HG02678 (cell line): ENCODE measurements around the gene SCYGR1.
"Not testable (repeated sequence)": the region's sequence is repeated elsewhere in the genome, so short reads cannot be mapped to it uniquely, and the experiment has no call there.

Experiments
- ATAC-seq: cut with Tn5 transposase; IDR thresholded peaks from one replicate; pipeline ENCODE4 v1.9.1; 2021; ENCODE audit warnings: mild to moderate bottlenecking, moderate library complexity; ENCODE audit not compliant: unreplicated experiment

Gene SCYGR1, protein sequence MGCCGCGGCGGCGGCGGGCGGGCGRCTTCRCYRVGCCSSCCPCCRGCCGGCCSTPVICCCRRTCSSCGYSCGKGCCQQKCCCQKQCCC

DNA sequence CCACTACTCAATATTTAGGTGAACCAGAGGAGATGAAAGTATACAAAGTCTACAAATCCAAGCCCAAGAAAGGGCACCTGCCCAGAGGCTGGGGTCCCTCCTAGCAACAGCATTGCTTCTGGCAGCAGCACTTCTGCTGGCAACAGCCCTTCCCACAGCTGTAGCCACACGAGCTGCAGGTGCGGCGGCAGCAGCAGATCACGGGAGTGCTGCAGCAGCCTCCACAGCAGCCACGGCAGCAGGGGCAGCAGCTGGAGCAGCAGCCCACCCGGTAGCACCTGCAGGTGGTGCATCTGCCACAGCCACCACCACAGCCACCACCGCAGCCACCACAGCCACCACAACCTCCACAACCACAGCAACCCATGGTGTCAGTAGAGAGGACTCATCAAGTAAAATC lies at the start of gene SCYGR1:
Gene SCYGR1 (minus strand): TSS at position 367 of the 400 bp plus-strand sequence. CDS start 0 bp downstream, at position 367.
- not testable (repeated sequence) for ATAC-seq

DNA sequence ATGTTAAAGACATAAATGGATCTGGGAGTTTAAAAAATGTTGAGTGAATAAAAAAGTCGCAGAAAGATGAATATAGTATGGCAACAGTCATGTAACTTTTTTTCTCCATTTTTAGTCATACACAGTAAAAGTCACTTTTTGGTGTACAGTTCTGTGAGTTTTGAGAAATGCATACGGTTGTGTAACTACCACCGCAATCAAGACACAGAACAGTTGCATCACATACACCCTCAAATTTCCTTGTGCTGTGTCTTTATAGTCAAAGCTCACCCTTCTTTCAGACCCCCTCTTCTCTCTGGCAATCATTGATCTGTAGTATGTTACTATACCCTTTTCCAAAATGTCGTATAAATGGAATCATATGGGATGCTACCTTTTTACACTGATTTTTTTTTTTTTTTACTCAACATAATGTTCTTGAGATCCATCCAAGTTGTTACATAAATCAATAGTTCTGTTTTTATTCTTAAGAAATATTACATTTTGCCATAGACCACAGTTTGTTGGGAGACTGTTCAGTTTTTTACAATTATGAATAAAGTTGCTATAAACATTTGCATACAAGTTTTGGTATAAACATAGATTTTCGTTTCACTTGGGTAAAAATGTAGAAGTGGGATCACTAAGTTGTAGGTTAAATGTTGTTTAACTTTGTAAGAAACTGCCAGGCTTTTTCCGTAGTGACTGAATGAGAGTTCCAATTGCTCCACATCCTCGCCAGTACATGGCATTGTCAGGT lies 48.9 kb upstream of the SCYGR1 start:
- ATAC-seq: no peak

DNA sequence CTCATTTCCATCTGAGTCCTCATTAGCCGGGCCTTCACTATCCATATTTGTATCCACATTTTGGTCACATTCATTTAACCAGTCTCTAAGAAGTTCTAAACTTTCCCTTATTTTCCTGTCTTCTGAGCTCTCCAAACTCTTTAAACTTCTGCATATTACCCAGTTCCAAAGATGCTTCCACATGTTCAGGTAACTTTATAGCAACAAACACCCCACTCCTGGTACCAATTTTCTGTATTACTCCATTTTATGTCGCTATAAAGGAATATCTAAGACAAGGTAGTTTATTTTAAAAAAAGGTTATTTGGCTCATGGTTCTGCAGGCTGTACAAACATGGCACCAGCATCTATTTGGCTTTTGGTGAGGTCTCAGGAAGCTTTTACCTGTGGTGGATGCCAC lies 45.4 kb upstream of the SCYGR1 start:
- ATAC-seq: no peak

DNA sequence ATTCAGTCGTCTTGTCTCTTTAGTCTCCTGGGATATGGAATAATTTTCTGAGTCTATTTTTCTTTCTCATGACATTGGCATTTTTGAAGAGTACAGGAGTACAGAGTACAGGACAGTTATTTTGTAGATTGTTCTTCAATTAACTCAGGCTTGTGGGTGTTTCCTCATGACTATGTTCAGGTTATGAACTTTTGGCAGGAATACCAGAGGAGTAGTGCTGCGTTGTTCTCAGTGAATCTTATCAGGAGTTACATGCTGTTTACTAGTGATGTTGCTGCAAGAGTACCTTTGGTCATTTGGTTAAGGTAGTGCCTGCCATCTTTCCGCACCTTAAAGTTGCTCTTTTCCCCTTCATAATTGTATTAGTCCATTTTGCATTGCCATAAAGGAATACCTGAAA lies 42.9 kb upstream of the SCYGR1 start:
- ATAC-seq: no peak

DNA sequence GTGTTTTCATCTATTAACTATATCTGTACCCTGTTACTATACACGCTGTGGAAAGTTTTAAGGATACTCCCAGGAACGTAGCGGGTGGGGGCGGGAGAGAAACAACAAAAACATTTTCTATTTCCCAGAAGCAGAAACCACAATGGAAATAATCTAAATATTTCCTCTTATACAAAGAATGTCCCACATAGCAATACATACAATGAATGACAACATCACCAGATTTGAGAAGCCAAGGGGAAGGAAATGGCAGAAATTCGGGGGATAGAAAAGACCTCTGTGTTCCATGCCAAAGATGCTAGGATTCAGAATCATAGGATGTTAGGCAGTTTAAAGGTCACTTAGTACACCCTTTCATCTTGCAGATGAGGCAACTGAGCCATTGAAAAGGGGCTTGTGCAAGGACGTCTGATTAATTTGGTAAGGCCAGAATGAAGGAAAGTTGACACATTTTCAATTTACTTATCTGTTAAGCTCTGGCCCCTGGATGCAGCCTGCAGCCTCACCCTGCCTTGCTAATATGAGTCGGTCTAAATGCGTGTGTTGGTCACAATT lies 41.1 kb upstream of the SCYGR1 start:
- no peak for ATAC-seq

DNA sequence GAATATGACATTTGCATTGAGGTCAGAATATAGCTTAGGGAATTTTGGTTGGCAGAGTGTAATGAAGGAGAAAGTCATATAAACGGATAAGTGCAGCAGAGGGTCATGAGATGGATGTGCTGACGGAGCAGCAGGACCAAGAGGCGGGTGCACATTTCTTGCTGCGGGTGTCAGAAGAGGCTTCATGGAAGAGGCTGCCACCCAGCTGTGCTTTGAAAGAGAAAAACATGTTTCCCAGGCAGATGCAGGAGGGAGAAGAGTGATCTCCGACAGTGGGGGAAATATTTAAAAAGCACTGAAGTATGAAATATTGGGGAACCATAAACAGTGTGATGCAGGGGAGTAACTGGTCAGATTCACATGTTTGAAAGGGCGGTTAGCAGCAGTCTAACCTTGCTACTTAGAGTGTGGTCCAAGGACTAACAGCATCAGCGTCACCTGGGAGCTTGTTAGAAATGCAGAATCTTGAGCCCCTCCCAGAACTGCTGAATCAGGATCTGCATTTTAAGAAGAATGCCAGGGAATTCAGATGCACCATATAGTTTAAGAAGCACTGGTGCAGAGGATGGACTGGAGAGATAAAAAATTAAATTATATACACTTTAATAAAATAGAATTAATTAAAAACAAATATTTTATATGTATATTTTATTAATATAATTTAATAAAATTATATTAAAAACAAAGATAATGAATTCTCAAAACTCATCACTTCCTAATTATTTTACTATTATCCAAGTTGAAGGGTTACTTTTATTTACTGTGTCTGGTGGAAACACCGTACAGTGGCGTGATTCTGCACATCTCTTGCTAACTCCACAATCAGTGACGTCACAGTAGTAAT lies 36.1 kb upstream of the SCYGR1 start:
- no peak for ATAC-seq

DNA sequence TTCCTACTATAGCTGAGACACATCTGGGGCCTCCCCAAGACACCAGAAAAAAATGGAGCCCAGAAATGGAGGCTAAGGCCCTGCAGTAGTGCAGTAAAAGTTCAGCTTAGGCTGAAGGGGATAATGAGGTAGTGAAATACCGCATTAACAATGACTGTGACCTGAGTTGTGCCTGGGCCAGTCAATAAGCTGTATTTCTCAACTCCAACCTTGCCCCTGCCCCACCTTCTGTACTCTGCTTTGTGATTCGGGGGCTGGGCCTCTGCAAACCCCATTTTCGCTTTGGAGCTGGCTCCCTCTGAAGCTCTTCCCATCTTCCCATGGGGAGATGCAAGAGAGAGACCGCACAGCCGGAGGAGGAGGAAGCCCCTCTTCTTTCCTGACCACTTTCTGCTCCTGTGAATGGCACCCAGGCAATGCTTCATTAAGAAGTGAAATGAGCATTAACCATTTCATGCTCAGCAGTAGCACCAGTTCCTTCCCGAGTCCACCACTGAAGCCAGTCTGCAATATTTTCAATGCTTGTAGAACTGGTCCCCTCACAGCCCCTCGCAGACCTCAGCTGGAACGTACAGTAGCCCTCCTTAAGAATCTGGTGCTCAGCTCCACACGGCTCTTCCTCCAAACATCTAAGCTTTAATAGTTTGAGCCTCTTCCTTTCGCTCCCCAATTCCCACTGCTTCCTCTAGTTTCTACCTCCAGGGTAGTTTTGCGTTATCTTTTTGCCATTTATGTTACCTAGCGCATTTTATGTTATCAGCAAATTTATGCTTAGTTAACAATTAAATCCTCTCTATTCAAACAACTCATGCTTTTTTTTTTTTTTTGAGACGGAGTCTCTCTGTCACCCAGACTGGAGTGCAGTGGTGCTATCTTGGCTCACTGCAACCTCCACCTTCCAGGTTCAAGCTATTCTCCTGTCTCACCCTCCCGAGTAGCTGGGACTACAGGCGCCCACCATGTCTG lies 32.6 kb upstream of the SCYGR1 start:
- ATAC-seq: no peak

DNA sequence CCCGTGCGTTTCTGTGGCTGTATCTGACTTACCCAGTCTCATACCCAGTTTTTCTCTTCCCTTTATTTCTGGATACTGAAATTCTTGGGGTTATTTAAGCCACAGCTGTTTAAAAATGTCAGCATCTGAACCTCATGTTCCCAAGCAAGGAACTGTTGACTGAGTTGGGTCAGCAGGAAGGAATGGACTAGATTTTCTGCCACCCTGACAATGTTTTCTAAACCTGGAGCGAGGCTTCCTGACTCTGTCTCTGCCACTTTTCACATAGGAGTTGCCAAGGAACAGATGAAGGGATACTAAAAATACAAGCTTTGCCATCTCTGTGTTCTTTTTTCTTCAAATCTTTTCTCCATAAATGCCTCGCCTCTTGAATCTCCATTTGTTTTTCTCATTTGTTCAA lies 29.0 kb upstream of the SCYGR1 start:
- ATAC-seq: no peak

DNA sequence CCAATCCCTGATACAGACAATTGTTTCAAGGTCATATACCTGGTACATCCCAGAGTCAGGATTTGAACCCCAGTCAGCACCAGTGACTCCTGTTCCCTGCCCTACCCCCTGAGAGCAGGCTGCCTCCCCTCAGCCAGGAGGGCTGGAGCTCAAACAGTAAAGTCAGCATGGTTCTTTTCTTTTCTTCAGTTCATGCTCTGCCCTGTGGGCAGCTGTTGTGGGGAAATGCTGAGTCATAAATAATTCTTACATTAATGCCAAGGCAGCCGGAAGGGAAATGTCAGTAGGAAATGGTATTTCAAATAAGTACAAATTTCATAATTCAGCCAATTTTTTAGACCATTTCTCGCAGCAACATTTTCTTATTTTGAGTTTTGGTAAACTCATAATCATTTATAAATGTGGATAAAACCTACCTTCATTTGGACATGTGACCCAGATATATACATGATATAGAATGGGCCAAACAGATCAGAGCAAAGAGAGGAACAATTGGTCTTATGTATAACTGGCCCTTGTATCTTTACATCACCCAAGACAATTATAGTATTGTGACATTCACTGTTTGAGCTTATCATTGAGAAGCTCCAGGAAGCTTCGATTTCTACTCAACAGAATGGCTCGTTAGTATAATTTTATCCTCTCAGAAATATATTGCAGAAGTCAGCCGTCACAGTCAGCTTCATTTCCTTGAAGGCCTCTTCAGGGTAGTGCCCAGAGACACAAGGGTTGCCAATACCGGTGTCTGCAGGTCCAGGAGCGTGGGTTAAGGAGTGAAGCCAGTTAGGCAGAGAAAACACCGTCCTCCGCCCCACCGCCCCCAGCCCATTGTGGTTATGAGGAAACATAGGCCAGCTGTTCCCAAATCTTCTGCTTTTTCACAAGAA lies 28.0 kb upstream of the SCYGR1 start:
- ATAC-seq: peak; percentile 39

DNA sequence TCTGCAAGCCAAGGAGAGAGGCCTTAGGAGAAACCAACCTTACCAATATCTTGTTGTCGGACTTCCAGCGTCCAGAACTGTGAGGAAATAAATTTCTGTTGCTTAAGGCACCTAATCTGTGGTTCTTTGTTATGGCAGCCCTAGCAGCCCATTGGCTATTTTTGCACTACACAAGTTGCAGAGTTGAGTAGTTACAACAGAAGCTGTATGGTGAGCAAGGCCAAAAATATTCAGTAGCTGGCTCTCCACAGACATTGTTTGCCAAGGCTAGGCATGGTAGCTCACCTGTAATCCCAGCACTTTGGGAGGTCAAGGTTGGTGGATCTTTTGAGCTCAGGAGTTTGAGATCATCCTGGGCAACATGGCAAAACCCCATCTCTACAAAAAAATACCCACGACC lies 27.1 kb upstream of the SCYGR1 start:
- ATAC-seq: no peak

DNA sequence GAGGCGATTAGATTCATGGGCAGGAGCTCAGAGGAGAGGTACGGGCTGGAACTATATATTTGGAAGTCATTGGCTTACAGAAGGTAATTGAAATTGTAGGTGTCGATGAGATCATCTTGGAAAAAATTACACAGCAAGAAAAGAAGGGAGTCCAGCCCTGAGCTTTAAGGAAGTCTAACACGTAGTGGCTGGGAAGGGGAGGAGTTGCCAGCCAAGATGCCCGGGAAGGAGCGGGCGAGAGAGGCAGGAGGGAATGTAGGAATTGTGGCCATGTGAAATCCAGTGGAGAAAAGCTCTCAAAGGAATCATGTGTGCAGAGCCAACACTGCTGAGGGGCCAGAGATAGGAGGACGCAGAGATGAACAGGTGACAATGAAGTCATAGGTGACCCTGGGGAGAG lies 25.6 kb upstream of the SCYGR1 start:
- ATAC-seq: no peak

DNA sequence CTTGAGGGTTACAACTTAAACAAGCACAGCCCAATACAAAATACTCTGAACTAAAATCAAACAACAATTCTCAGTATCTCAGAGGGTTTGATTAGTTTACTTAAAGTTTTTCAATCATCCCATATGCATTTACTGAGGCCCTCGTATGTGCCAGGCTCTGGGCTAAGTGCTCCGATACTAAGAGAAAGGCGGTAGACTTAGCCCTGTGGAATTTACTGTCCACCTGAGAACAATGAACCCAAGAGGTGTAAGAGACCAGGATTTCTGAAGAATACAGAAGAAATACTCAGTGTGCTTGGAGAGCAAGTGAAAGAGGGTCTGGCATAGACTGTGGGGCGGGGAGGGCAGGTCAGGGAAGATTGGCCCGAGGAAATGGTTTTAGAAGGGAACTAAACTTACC lies 25.1 kb upstream of the SCYGR1 start:
- ATAC-seq: no peak

DNA sequence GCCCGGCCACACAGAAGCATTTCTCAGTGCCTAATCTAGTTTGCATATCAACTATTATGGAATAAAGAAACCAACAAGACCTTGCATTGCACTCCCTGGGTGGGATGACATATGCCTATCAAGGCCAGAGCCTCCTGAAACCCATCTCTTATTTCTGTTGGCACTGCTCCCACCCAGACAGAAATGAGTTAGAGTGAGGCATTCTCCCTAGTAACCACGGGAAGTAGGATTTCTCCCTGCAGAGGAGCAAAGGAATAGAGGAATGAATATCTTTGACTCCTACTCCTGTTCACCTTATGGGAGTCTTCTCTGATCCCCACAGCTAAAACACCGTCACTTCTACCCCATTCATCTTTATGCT lies 24.2 kb upstream of the SCYGR1 start:
- no peak for ATAC-seq

DNA sequence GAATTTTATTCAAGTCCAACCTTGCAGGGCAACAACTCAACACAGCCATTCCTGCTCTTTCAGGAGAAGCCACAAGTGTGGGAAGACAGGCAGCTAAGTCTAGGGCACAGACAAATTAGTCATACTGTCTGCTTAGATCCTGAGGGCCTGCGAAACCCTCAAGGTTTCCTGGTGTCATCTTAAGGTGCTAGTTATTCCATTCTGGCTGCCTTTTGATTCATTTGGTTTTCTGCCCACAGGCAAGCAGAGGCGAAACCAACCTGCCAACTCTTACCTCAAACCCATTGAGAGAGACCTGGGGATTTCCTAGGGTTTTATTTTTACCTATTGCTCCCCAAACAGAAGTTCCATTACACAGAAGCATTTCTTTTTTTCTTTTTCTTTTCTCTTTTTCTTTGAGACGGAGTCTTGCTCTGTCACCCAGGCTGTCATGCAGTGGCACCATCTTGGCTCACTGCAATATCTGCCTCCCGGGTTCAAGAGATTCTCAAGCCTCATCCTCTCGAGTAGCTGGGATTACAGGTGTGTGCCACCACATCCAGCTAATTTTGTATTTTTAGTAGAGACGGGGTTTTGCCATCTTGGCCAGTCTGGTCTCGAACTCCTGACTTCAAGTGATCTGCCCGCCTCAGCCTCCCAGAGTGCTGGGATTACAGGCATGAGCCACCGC lies 23.7 kb upstream of the SCYGR1 start:
- peak; percentile 83 for ATAC-seq

DNA sequence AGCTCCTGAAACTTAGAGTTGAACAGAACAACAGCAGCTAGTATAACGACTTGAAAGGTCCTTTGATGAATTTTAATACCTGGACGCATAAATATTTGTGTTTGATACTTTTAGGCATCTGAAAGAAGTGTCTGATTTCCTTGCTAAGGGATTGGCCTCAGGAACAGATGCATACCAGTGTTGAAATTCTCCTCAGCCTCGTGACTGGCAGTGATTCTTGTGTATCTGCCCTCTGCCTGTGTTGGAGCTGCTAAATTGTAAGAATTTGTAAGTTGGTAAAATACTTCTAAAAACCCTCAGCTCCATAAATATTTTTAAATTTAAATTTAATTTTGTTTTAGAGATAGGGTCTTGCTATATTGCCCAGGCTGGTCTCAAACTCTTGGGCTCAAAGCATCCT lies 22.4 kb upstream of the SCYGR1 start:
- no peak for ATAC-seq

DNA sequence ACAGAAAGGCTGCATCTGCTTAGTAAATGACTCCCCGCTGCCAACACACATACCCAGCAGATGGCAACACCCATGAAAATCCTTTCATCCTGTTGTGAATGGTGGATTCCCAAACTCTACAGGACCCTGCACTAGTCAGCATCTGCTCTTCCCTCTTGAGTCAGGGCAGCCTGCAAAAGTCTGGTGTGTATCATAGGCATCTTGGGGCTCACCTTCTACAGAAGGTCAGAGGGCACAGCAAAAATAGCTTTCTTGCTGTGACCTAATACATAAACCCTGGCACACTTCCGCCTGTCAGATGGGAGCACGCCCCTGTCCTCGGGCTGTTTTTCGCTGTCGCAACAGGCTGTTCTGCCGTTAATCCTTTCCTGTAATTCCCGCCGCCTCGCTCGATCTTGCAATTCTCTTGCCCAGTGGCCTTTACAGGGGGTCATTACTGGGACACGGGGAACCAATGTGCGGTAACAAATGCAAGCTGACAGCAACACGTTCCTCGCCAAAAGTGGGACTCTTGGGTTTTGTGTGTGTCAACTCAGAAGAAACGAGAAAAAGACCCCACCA lies 19.9 kb upstream of the SCYGR1 start:
- no peak for ATAC-seq

DNA sequence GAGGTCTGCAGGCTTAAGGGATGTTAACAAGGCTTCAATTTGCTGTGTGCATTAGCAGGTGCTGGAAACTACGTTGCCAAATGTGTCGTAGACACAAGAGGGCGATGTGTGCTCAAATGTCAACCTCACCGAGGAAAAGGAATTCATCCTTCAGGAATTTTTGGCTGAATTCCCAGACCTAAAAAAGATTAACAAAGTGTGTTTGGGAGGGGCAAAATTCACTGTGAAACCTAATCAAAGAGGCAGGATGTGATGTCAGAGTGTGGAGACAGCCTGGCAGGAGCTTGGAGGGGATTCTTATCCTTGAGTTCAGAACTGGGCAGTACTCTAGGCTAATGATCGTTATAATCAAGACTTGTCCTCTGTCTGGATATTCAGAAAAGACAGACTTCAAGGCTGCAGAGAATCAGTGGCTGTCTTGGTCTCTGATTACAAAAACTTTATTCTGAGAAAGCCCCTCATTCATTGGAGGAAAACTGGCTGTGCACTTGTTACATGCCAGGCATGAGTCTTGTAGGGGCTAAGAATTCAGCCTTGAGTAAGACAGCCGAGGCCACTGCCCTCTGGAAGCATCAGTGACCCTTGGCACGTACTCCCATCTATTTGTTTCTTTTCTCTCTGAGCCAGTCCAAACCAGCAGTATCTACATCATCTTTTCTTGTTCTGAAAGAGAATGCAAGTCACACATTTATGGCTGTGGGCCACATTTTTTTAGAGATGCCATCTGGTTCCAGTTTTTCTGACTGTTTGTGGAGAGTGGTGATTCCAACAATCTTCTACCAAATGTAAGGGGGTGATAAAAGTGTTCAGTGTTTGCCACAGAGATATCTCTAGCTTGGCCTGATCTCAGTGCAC lies 18.7 kb upstream of the SCYGR1 start:
- peak; percentile 40 for ATAC-seq
